Measurements from ENCODE around the gene STAB2.

GRCh38 chr12:103710544-103710943 lies 123.5 kb downstream of the STAB2 start:
- TF ChIP-seq CTCF (conservative IDR thresholded peaks at IDR 0.05; ENCODE audit: low read length) (no peak), EZH2phosphoT487 (IDR thresholded peaks at IDR 0.05; ENCODE audit: borderline replicate concordance, low read depth, low read length) (no peak)
